Activated CD4-positive, alpha-beta T cell treated with anti-CD3 and anti-CD28 coated beads, Interleukin-2, amount 10 ng/mL, durations not matched to agents 24 days and 14 days (primary cell): Measurements from ENCODE around the gene FOXO4. TPM values are rescaled to one million over a fixed set of nuclear protein-coding genes. Genes with fewer than 3 reads are reported as not detected.

Experiments
- DNase-seq: peaks from one replicate; pipeline ENCODE4 v3.0.0; 2022
- H3K27ac Mint-ChIP-seq: one replicate; pipeline ENCODE4 v1.8.0; 2022; ENCODE audit warnings: mild to moderate bottlenecking, mixed read lengths
- H3K27me3 Mint-ChIP-seq: one replicate; pipeline ENCODE4 v1.8.0; 2022; ENCODE audit warnings: mixed read lengths
- H3K36me3 Mint-ChIP-seq: one replicate; pipeline ENCODE4 v1.8.0; 2022; ENCODE audit warnings: low read depth, mild to moderate bottlenecking, mixed read lengths
- H3K4me1 Mint-ChIP-seq: one replicate; pipeline ENCODE4 v1.8.0; 2021; ENCODE audit warnings: mixed read lengths
- H3K4me3 Mint-ChIP-seq: one replicate; pipeline ENCODE4 v1.8.0; 2022; ENCODE audit warnings: mild to moderate bottlenecking, moderate library complexity, mixed read lengths
- H3K9me3 Mint-ChIP-seq: one replicate; pipeline ENCODE4 v1.8.0; 2021; ENCODE audit warnings: mixed read lengths
- intact Hi-C: fragments of 100-400 bp; cut with micrococcal nuclease; formaldehyde crosslinking; loops from one replicate; pipeline ENCODE4 v1.15.1; 2023
- total RNA-seq: library from RNA; stranded (reverse); gene quantifications from 2 replicates; pipeline ENCODE4 v1.2.3, GENCODE V29; 2022

FOXO4 gene
- total RNA-seq, 1 donor from 2014 or later: 9.8 TPM

DNA sequence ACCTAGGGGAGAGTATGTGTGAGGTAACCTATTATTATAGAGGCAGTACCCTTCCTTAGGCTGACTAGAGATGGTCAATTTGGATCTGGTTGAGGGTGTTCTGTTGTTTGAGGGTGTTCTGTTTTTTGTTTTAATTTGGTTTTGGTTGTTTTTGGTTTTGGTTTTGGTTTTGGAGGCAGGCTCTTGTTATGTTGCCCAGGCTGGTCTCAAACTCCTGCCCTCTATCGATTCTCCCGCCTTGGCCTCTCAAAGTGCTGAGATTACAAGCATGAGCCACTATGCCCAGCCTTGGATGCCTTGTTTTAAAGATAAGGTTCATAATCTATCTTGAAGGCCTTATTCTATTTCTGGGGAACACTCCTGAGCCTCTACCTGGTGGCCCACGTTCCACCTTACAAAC, 10.0 kb downstream of the FOXO4 start:
- intact Hi-C loops: loop anchor here (10.0 kb wide), 1 partner anchor 149 kb away; the partner anchor contains the start of gene ZMYM3
- H3K9me3 Mint-ChIP-seq: no peaks in the 10 kb centered on the region
- peaks cover 66% of the 10 kb centered on the region for H3K36me3 Mint-ChIP-seq
- peaks cover 52% of the 10 kb centered on the region for H3K4me1 Mint-ChIP-seq
- H3K27ac Mint-ChIP-seq: peak overlapping the region; percentile 81
- H3K27me3 Mint-ChIP-seq: no peaks in the 10 kb centered on the region
- DNase-seq: peak; percentile 66
- peak overlapping the region; percentile 74 for H3K4me3 Mint-ChIP-seq

DNA sequence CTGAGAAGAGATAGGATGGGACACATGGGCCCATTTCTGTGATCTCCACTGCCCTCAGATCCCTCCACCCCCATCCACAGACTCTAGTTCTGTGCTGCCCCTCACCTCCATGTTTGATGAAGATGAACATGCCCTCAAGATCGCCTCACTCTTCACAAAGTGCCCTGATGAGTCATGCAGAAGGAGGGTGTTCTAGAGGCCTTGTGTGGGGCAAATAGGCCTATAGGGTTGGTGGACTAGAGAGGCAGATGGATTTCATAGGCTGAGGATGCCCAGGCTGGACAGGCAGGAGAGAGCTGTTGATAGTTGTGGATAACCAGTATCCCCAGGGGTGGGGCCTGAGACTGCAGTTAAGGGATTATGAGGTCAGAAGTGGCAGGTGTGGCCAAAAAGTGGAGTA, 10.8 kb downstream of the FOXO4 start, which contains the start of gene CXorf65:
Gene CXorf65 (minus strand): TSS at position 314 of the 400 bp plus-strand sequence. CDS start 184 bp downstream, at position 130.
- Mint-ChIP-seq H3K4me3 (peak within 1 kb of the TSS; percentile 100), H3K36me3 (peaks cover 74% of the 10 kb centered on the region), H3K27ac (peak within 1 kb of the TSS; percentile 81), H3K9me3 (no peaks in the 10 kb centered on the region), H3K27me3 (no peaks in the 10 kb centered on the region), H3K4me1 (peaks cover 52% of the 10 kb centered on the region)
- peak; percentile 68 for DNase-seq
- intact Hi-C loops: loop anchor here (10.0 kb wide), 1 partner anchor 148 kb away; the partner anchor contains the start of gene ZMYM3

DNA sequence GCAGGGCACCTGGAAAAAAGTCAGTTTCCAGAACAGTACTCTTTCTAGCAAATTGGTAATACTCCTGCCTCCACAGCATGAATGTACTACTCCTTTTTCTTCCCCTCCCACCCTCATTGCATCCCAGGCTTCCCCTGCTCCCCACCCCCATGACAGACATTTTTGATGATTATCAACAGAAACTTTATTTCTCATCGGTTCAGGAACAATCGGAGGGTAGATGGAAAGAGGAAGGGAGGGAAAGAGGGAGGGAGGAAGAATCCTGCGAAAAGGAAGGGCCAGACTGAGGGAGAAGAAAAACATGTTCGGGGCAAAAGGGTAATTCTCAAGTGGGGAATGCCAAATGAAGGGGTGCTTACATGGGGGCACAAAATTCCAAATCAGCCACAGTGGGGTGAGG, 11.6 kb downstream of the FOXO4 start:
- peak overlapping the region; percentile 100 for H3K4me3 Mint-ChIP-seq
- H3K36me3 Mint-ChIP-seq: peaks cover 72% of the 10 kb centered on the region
- H3K9me3 Mint-ChIP-seq: no peaks in the 10 kb centered on the region
- intact Hi-C loops: loop anchor here (10.0 kb wide), 1 partner anchor 148 kb away; the partner anchor contains the start of gene ZMYM3
- DNase-seq: no peak
- peak overlapping the region; percentile 61 for H3K27ac Mint-ChIP-seq
- no peaks in the 10 kb centered on the region for H3K27me3 Mint-ChIP-seq
- H3K4me1 Mint-ChIP-seq: peaks cover 55% of the 10 kb centered on the region

DNA sequence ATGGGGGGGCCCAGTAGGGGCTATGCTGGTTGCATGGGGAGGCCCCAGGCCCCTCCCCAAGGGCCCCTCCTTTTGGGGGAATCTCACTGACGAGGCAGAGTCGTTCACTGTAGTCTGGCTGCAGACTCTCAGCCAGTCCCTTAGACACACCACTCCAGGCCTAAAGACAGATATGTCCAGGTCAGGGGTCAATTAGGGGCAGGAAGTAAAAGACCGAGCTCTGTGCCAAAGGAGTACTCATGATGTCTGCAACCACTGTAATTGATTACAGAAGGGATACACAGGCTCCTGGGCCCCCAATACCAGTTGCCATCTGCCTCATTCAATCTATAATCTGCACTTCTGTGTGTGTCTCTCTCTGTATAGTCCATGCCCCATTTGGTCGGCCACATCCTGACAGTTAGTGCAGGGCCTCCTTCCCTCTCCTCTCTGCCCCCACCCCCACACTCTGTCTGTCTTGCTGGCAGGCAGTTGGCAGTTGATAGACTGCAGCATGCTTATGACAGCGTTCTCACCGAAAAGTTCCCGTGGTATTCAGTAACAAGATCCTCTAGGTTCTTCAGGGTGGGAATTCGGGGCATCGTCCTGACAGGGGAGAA, 12.2 kb downstream of the FOXO4 start:
- Mint-ChIP-seq H3K9me3 (no peaks in the 10 kb centered on the region), H3K27ac (peak overlapping the region; percentile 89), H3K36me3 (peaks cover 71% of the 10 kb centered on the region), H3K4me3 (peak overlapping the region; percentile 100), H3K4me1 (peaks cover 53% of the 10 kb centered on the region), H3K27me3 (no peaks in the 10 kb centered on the region)
- peak; percentile 79 for DNase-seq
- intact Hi-C loops: loop anchor here (10.0 kb wide), 1 partner anchor 147 kb away; the partner anchor contains the start of gene ZMYM3

DNA sequence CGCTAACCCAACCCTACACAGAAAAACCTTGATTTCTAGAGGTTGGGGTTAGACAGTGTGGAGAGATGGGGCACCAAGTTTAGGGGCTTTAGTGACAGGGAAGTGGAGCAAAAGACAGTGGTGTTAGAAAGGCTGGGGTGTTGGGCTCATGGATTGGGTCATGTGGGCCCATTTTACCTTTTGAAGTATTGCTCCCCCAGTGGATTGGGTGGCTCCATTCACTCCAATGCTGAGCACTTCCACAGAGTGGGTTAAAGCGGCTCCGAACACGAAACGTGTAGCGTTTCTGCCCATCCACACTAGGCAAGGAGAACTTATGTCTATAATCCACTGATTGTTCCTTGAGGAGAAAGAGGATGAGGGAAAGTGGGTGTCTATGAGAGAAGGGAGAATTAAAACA, 13.4 kb downstream of the FOXO4 start:
- H3K36me3 Mint-ChIP-seq: peaks cover 66% of the 10 kb centered on the region
- intact Hi-C loops: loop anchor here (10.0 kb wide), 1 partner anchor 146 kb away; the partner anchor contains the start of gene ZMYM3
- H3K9me3 Mint-ChIP-seq: no peaks in the 10 kb centered on the region
- H3K4me3 Mint-ChIP-seq: peak overlapping the region; percentile 100
- DNase-seq: peak; percentile 63
- no peaks in the 10 kb centered on the region for H3K27me3 Mint-ChIP-seq
- H3K4me1 Mint-ChIP-seq: peaks cover 45% of the 10 kb centered on the region
- H3K27ac Mint-ChIP-seq: peak overlapping the region; percentile 95

DNA sequence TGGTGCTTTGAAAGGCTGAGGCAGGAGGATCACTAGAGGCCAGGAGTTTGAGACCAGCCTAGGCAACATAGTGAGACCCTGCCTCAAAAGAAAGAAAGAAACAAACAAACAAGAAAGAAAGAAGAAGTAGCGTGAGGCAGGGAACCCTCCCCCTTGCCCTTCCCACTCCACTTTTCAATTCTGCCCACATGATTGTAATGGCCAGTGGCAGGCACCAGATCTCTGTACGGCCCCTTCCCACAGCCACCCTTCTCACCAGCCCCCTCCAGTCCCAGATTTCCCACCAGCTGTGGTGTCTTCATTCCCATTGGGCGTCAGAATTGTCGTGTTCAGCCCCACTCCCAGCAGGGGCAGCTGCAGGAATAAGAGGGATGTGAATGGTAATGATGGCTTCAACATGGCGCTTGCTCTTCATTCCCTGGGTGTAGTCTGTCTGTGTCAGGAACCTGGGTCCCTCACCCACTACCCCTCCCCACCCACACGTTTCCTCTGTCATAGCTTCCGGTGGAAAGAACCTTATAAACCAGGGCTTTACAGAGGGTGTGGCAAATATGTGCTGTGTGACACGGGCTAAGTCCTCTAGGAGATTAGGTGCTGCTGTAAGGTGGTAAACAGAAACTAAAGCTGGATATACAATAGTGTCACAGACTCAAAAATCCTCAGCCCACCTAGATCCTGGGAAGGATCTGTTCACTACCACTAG, 15.6 kb downstream of the FOXO4 start, which contains the start of gene IL2RG:
Gene IL2RG (minus strand): TSS at position 437 of the 703 bp plus-strand sequence. CDS start 38 bp downstream, at position 399.
- peak; percentile 93 for DNase-seq
- Mint-ChIP-seq H3K4me3 (peak within 1 kb of the TSS; percentile 100), H3K4me1 (peaks cover 31% of the 10 kb centered on the region), H3K27ac (peak within 1 kb of the TSS; percentile 95), H3K9me3 (no peaks in the 10 kb centered on the region), H3K36me3 (peaks cover 49% of the 10 kb centered on the region), H3K27me3 (no peaks in the 10 kb centered on the region)
- intact Hi-C loops: loop anchor here (1.0 to 5.0 kb wide), 4 partner anchors 8 to 421 kb away; partner anchors contain the start of genes OGT and TAF1

DNA sequence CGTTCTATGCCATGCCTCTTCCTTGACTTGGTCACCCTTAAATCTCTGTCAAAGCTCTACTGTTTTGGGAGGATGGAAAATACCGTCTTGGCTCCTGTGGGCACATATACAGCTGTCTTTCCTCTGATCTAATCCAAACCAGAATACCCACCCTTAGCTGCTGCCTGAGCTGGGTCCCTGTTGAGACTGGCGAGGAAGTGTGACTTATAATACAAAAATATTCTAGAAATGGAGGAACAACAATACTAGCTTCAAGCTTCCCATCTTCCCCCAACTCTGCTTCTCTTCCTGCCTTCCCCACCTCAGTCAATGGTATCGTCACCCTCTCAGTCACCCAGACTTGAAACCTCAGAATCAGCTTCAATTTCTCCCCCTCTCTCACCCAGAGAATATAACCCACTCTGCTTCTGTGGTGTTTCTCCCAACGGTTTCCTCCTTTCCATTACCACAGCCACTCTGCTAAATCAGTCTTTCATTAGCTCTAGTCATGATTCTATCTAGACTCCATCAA, 16.3 kb downstream of the FOXO4 start:
- Mint-ChIP-seq H3K4me1 (peaks cover 27% of the 10 kb centered on the region), H3K27ac (peak overlapping the region; percentile 95), H3K36me3 (peaks cover 45% of the 10 kb centered on the region), H3K9me3 (no peaks in the 10 kb centered on the region), H3K27me3 (no peaks in the 10 kb centered on the region), H3K4me3 (peak overlapping the region; percentile 100)
- intact Hi-C loops: loop anchor here (1.0 to 5.0 kb wide), 4 partner anchors 9 to 420 kb away; partner anchors contain the start of genes OGT and TAF1
- no peak for DNase-seq

DNA sequence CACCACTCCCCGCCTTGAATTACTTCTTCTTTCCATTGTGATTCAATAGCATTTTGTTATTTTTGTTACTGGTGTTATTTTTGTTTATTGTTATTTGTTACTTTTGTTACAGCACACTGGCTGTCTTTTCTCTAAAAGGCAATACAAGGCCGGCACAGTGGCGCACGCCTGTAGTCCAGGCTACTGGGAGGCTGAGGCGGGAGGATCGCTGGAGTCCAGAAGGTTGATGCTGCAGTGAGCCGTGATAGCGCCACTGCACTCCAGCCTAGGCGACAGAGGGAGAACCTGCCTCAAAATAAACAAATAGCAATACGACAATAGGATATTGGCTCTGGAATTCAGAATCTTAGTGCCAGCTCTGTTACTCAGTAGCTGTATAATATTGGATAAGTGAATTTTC, 21.7 kb downstream of the FOXO4 start:
- no peaks in the 10 kb centered on the region for H3K27me3 Mint-ChIP-seq
- no peak for DNase-seq
- H3K4me1 Mint-ChIP-seq: peaks cover 15% of the 10 kb centered on the region
- no peak overlapping the region for H3K27ac Mint-ChIP-seq
- no peaks in the 10 kb centered on the region for H3K9me3 Mint-ChIP-seq
- H3K36me3 Mint-ChIP-seq: peaks cover 13% of the 10 kb centered on the region
- peak overlapping the region; percentile 12 for H3K4me3 Mint-ChIP-seq
- intact Hi-C loops: no loop called here

DNA sequence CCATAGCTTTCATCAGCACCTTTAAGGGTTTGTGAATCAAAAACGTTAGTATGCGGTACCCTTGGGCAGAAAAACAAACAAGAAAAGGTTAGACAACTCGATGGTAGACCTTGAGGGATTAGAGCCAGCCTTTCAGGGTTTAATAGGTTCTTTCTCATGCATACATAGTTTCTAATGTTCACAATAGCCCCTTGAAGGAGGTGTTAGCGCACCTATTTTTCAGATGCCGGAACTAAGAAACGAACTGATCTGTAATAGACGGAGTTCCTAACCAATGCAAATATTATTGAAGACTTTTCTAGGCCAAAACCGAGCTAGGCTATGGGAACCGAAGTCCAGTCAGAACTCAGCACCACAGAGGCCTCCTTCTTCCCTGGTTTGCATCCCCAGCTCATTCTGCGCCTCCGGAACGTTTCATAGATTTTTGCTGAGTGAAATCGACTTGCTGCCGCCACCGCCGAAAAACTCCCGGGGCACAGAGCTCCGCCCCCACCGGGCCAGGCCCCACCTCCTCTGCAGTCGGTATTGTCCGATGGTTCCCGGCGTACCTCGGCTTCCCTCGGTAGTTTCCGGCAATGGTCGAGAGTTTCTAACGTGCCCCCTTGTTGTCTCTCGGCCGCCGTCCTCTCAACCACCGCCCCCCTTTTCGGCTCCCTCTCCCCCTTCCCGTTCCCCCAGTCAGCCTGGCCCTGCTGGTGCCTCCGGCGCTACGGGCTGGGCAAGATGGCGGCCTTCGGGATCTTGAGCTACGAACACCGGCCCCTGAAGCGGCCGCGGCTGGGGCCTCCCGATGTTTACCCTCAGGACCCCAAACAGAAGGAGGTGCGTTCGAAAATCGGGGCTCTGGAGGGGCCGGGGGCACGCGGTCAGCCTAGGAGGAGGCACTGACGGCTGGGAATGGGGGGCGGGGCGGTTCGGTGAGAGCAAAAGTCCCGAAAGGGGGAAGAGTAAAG, 22.7 kb downstream of the FOXO4 start, which contains the start of gene MED12:
Gene MED12 (plus strand): TSS at position 565 of the 953 bp plus-strand sequence. CDS start 159 bp downstream, at position 724.
- peak; percentile 95 for DNase-seq
- H3K4me3 Mint-ChIP-seq: peak within 1 kb of the TSS; percentile 84
- no peaks in the 10 kb centered on the region for H3K27me3 Mint-ChIP-seq
- peak within 1 kb of the TSS; percentile 86 for H3K27ac Mint-ChIP-seq
- no peaks in the 10 kb centered on the region for H3K9me3 Mint-ChIP-seq
- H3K4me1 Mint-ChIP-seq: peaks cover 16% of the 10 kb centered on the region
- peaks cover 21% of the 10 kb centered on the region for H3K36me3 Mint-ChIP-seq
- intact Hi-C loops: loop anchor here (1.0 to 2.0 kb wide), 3 partner anchors 15 to 164 kb away; partner anchors contain the start of genes NONO and SNX12

DNA sequence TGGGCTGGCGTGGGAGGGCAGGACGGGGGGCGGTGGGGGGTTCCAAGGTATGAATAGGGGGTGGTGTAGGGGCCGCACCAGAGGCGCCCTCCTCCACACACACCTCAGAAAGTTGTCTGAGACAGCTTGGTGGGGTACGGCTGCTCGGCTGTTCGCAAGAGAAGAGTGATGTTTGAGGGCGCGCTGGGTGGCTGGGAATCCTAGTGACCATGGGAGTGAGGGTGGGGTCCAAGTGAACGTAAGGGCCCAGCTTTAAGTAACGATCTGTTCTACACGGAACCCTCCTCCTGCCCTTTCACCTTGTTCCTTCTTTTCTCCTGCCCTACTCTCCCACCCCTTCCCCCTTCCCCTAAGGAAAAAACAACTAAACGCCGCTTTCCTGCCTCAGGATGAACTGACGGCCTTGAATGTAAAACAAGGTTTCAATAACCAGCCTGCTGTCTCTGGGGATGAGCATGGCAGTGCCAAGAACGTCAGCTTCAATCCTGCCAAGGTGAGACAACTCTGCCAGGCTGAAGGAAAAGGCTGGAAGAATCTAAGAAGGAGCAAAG, 23.4 kb downstream of the FOXO4 start:
- Mint-ChIP-seq H3K27ac (peak overlapping the region; percentile 86), H3K36me3 (peaks cover 26% of the 10 kb centered on the region), H3K27me3 (no peaks in the 10 kb centered on the region), H3K4me1 (peaks cover 14% of the 10 kb centered on the region), H3K4me3 (peak overlapping the region; percentile 84), H3K9me3 (no peaks in the 10 kb centered on the region)
- intact Hi-C loops: loop anchor here (1.0 to 2.0 kb wide), 3 partner anchors 16 to 164 kb away; partner anchors contain the start of genes NONO and SNX12
- no peak for DNase-seq

DNA sequence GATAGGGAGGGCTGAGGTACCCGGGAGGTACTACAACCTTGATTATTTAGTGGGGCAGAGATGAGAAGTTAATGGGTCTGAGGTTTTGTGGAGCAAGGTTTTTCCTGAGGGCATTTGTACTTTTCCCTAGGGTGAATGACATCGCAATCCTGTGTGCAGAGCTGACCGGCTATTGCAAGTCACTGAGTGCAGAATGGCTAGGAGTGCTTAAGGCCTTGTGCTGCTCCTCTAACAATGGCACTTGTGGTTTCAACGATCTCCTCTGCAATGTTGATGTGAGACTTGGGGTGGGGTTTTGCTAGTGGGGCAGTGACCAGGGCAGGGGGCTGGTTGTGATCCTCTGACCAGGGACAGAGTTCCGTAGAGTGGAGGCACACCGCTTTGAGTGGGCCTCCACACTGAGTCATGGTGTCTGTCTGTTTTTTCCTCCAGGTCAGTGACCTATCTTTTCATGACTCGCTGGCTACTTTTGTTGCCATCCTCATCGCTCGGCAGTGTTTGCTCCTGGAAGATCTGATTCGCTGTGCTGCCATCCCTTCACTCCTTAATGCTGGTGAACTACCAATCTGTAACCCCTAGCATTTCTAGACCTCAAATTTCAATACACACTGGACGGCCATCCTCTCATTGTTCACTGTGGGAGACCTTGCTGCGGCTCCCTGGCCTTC, 32.6 kb downstream of the FOXO4 start:
- Mint-ChIP-seq H3K36me3 (peaks cover 60% of the 10 kb centered on the region), H3K27ac (peak overlapping the region; percentile 80), H3K4me1 (peaks cover 16% of the 10 kb centered on the region), H3K27me3 (no peaks in the 10 kb centered on the region), H3K4me3 (no peak overlapping the region), H3K9me3 (no peaks in the 10 kb centered on the region)
- intact Hi-C loops: no loop called here
- DNase-seq: no peak
